ENCODE data around the gene MAPK4.

- TF ChIP-seq CTCF (conservative IDR thresholded peaks at IDR 0.05; ENCODE audit: low read depth, low read length) (no peak), CEBPB (IDR thresholded peaks at IDR 0.05; ENCODE audit: low read depth, low read length) (no peak), POLR2A (IDR thresholded peaks at IDR 0.05; ENCODE audit: low read depth, low read length) (no peak), BHLHE40 (IDR thresholded peaks at IDR 0.05; ENCODE audit: low read depth, low read length) (no peak), ELK1 (IDR thresholded peaks at IDR 0.05; ENCODE audit: borderline replicate concordance, low read depth, low read length) (no peak), MAFK (IDR thresholded peaks at IDR 0.05; ENCODE audit: low read depth, low read length) (no peak), RCOR1 (IDR thresholded peaks at IDR 0.05; ENCODE audit: insufficient replicate concordance, low read length) (no peak), CHD1 (IDR thresholded peaks at IDR 0.05; ENCODE audit: low read depth, low read length) (no peak), USF2 (IDR thresholded peaks at IDR 0.05; ENCODE audit: low read depth, low read length) (no peak), FOS (IDR thresholded peaks at IDR 0.05; ENCODE audit: low read depth, low read length) (no peak), RAD21 (IDR thresholded peaks at IDR 0.05; ENCODE audit: low read length) (no peak), MXI1 (IDR thresholded peaks at IDR 0.05; ENCODE audit: borderline replicate concordance, low read depth, low read length) (no peak), MAZ (IDR thresholded peaks at IDR 0.05; ENCODE audit: borderline replicate concordance, low read depth, low read length) (no peak)
Measured at GRCh38 chr18:50610349-50610748, 50.5 kb downstream of the MAPK4 start.
